GM19452 (cell line): ENCODE data around the gene GAGE13.
"Not testable (repeated sequence)": the region's sequence is repeated elsewhere in the genome, so short reads cannot be mapped to it uniquely, and the experiment has no call there.

ENCODE experiments used
- ATAC-seq: cut with Tn5 transposase; IDR thresholded peaks from one replicate; pipeline ENCODE4 v1.9.1; 2021; ENCODE audit not compliant: unreplicated experiment

GAGE13 gene

GRCh38 chrX:49330421-49330820 lies 961 bp upstream of the GAGE13 start:
- ATAC-seq: not testable (repeated sequence)

GRCh38 chrX:49331841-49332240 lies 459 bp downstream of the GAGE13 start:
- not testable (repeated sequence) for ATAC-seq

DNA sequence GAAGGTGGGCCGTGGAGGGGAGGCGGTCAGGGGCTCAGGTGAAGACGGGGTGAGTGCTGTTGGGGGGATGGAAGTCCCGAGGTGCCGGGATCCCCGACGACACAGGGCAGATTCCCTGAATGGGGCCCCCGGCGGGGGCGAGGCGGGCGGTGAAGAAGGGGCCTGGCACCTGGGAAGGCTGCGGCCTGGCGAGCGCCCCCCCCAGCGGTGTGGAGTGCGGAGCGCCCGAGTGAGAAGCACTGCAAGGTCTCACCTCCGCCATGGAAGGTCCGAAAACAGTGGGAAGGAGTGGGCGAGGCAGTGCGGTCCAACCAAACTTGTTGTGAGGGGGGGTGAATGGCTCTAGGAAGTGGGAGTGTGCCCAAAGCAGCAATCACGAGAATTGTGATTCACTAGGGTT lies 10.1 kb downstream of the GAGE13 start:
- ATAC-seq: not testable (repeated sequence)

GRCh38 chrX:49344496-49345175 lies 13.3 kb downstream of the GAGE13 start:
- not testable (repeated sequence) for ATAC-seq

DNA sequence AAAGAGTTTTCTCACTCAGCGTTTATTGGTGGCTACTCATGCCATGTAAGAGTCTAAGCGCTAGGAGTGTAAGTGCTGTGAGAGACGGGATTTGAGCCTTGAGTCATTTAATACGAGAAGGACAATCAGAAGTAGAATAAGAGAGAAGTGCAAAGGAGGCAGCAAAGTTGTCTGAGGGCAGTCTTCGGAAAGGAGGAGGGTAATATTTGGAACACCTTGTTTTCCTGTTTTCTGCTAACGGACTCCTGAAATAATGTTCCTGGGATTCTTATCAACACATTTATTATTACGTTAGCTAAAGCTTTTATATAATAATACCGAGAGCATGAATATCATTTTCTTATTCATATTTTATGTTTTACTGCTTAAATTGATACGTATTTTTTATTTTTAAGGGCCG lies 14.0 kb downstream of the GAGE13 start:
- ATAC-seq: not testable (repeated sequence)

- ATAC-seq: not testable (repeated sequence)
Measured at GRCh38 chrX:49346150-49346549, 14.8 kb downstream of the GAGE13 start.
